ENCODE results near the gene CNOT6L.

Gene CNOT6L

Small RNA genes within 50 kb of the gene (small RNA-seq; reads per million reads assigned to genes)
- gene AC112225.1: 0.35 reads per million
- 0.21 reads per million for gene RF00612
